Measurements from ENCODE around the gene IL31.

Gene IL31

GRCh38 chr12:122126713-122127597 lies 47.1 kb downstream of the IL31 start:
- DNase-seq = no peak

DNA sequence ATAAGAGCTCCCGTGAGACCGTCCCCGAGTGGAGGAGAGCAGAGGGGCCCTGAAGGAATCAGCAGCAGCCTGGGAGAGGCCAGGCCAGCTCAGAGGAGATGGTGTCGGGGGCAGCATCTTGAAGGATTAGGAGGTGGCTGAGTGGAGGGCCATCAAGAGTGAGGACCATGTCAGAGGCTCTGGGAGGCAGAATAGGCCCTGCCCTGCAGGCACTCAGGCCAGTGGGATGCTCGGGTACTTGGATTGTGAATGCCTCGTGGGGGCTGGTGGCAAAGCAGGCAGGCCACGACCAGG lies 47.7 kb downstream of the IL31 start:
- no peak for DNase-seq

- DNase-seq = no peak
Observed at GRCh38 chr12:122125452-122126341, 48.3 kb downstream of the IL31 start.

- no peak for DNase-seq
Observed at GRCh38 chr12:122124370-122124769, 49.7 kb downstream of the IL31 start.

- no peak for DNase-seq
Observed at GRCh38 chr12:122123761-122124145, 50.3 kb downstream of the IL31 start.

DNA sequence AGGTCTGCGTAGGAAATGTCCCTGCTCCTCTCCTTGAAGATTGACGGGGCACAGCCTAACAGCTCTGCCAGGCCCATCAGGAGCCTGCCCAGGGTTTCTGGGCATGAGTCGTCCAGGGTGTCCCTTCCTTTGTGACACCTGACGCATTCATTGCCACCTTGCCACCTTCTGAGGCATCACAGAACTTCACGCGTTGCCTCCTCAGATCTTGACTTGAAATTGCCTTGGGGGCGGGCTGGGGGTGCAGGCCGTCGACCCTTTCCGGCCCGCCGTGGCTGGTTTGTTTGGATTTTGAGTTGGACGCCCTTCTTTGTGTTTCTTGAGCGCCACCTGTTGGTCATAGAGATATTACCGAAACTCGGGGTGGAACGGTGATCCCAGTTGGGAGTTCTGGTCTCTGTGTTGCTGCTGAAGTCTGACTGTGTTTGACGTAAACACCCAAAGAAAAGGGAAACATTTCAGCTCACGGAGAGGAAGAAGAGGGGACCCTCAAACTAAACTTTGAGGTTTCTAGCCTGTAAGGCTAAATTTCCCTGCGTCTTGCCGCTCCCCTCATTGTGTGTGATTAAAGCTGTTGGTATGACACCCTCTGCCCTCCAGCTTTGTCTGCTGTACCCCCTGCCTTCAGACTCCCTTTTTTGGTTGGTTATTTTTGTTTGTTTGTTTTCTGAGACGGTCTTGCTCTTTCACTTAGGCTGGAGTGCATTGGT lies 50.8 kb downstream of the IL31 start:
- peak; percentile 70 for DNase-seq
